Right lobe of liver (tissue), 6 donors: ENCODE results near the gene TGFBR3. TPM values are rescaled to one million over a fixed set of nuclear protein-coding genes. Genes with fewer than 3 reads are reported as not detected.

Source experiments
- ATAC-seq, 4 donors: fragments of 200-7000 bp; cut with Tn5 transposase; one replicate each; pipeline ENCODE4 v1.9.1; 2020; ENCODE audit warnings: mild to moderate bottlenecking in 4 of 4, moderate library complexity in 4 of 4
- DNase-seq, 3 donors: peaks; one replicate each; pipeline ENCODE4 v3.0.0-alpha.2; 2020
- H3K27ac ChIP-seq, 3 donors: fragments of 200-600 bp; one replicate each; pipeline ENCODE4 v1.8.0; 2022
- H3K27me3 ChIP-seq, 2 donors: fragments of 200-600 bp; one replicate each; pipeline ENCODE4 v1.8.0; 2022
- H3K36me3 ChIP-seq, 4 donors: fragments of 200-600 bp; sonication (generic) in 1 of 4; one replicate each; pipeline versions ENCODE4 v1.5.1 to v1.8.0; 2017 to 2022; ENCODE audit warnings: control low read depth in 1 of 4
- H3K4me1 ChIP-seq, 4 donors: fragments of 200-600 bp; sonication (generic) in 1 of 4; one replicate each; pipeline versions ENCODE4 v1.5.1 to v1.8.0; 2017 to 2022; ENCODE audit warnings: control low read depth in 1 of 4
- H3K4me3 ChIP-seq, 3 donors: fragments of 200-600 bp; one replicate each; pipeline ENCODE4 v1.8.0; 2022
- H3K9me3 ChIP-seq, 4 donors: fragments of 200-600 bp; sonication (generic) in 1 of 4; one replicate each; pipeline versions ENCODE4 v1.5.1 to v1.8.0; 2017 to 2022; ENCODE audit warnings: control low read depth in 1 of 4
- CTCF ChIP-seq, 4 donors: fragments of 200-600 bp in 3 of 4; fragments of 450-650 bp in 1 of 4; IDR thresholded peaks; one replicate each; pipeline versions ENCODE4 v1.5.1 to v1.8.0; 2016 to 2022; ENCODE audit warnings: antibody characterized with exemption in 4 of 4, mild to moderate bottlenecking in 2 of 4
- POLR2A ChIP-seq: fragments of 450-650 bp; IDR thresholded peaks from one replicate; pipeline ENCODE4 v1.6.1; 2017; ENCODE audit warnings: antibody characterized with exemption, mild to moderate bottlenecking
- WGBS: methylation state at CpG from one replicate; pipeline ENCODE4 v1.1.6; 2018; ENCODE audit warnings: low coverage, low lambda C conversion rate; ENCODE audit not compliant: insufficient coverage; ENCODE audit errors: missing lambda C conversion rate; 5-methylcytosine and 5-hydroxymethylcytosine counted together
- intact Hi-C, 2 donors: fragments of 100-400 bp; cut with DNase I; formaldehyde crosslinking; loops; one replicate each; pipeline versions ENCODE4 v1.11.2 to v1.14.1; 2022
- total RNA-seq, 6 experiments: library from RNA; depleted of rRNA in 2 of 6; stranded (reverse); fragments of >200 nt in 2 of 6; fragmentation: NEBNext Ultra II Directional in 3 of 6; extraction: Animal tissue kit (Norgen Biotek cat#: 25700) in 3 of 6; gene quantifications; one replicate each; pipeline versions ENCODE4 v1.1.0 to v1.2.4, GENCODE V29; 2016 to 2023
- donor health status: DM: no; HTN: yes; CAD: no.
- donor health status: DM: no; HTN: no; CAD: no.
- donor health status: DM: no; HTN: no; CAD: no.
- donor health status: DM: no; HTN: yes; CAD: no.
- donor health status: DM: no; HTN: yes; CAD: no.

The TGFBR3 gene
- total RNA-seq, 6 experiments from 2014 or later = 9.0 to 32.3 (median 18.1) TPM

GRCh38 chr1:91760512-91760911, 125.4 kb downstream of the TGFBR3 start:
- no peaks in the 10 kb centered on the region for H3K27me3 ChIP-seq
- H3K4me3 ChIP-seq = no peak overlapping the region
- H3K27ac ChIP-seq = peak overlapping the region; percentile 70 to 87 (median 84)
- no peaks in the 10 kb centered on the region for H3K9me3 ChIP-seq
- no peaks in the 10 kb centered on the region for H3K36me3 ChIP-seq
- DNase-seq (no peak), ATAC-seq (no peak)
- intact Hi-C loops = no loop called here
- WGBS = 100% methylated on average over 1 of the region's 1 CpG
- H3K4me1 ChIP-seq = peaks cover 0 to 52% (median 29%) of the 10 kb centered on the region in 4 donors
- TF ChIP-seq CTCF (IDR thresholded peaks at IDR 0.05) (no peak), POLR2A (no peak)

- H3K4me3 ChIP-seq = no peak overlapping the region
- no peaks in the 10 kb centered on the region for H3K36me3 ChIP-seq
- H3K27ac ChIP-seq = peak overlapping the region; percentile 70 to 87 (median 84)
- H3K9me3 ChIP-seq = no peaks in the 10 kb centered on the region
- peaks cover 0 to 41% (median 23%) of the 10 kb centered on the region in 4 donors for H3K4me1 ChIP-seq
- TF ChIP-seq CTCF (IDR thresholded peaks at IDR 0.05) (no peak), POLR2A (no peak)
- DNase-seq (no peak), ATAC-seq (no peak)
- WGBS = 62% methylated on average over 2 of the region's 2 CpGs
- no peaks in the 10 kb centered on the region for H3K27me3 ChIP-seq
- intact Hi-C loops = no loop called here
Observed at GRCh38 chr1:91759076-91759475, 126.9 kb downstream of the TGFBR3 start.

- TF ChIP-seq POLR2A (no peak), CTCF (IDR thresholded peaks at IDR 0.05) (no peak)
- H3K27ac ChIP-seq = peak overlapping the region; percentile 70 to 87 (median 84)
- H3K4me1 ChIP-seq = peaks cover 0 to 41% (median 20%) of the 10 kb centered on the region in 4 donors
- no peak overlapping the region for H3K4me3 ChIP-seq
- H3K9me3 ChIP-seq = no peaks in the 10 kb centered on the region
- intact Hi-C loops = no loop called here
- DNase-seq (no peak), ATAC-seq (peak; percentile 60 to 81 (median 80))
- 28% methylated on average over 6 of the region's 8 CpGs for WGBS
- no peaks in the 10 kb centered on the region for H3K27me3 ChIP-seq
- H3K36me3 ChIP-seq = no peaks in the 10 kb centered on the region
Observed at GRCh38 chr1:91757763-91758460, 128.0 kb downstream of the TGFBR3 start.

- Histone ChIP-seq H3K4me1 (peaks cover 0 to 49% (median 26%) of the 10 kb centered on the region in 4 donors), H3K36me3 (no peaks in the 10 kb centered on the region), H3K9me3 (no peaks in the 10 kb centered on the region), H3K27ac (no peak overlapping the region), H3K27me3 (no peaks in the 10 kb centered on the region), H3K4me3 (no peak overlapping the region)
- DNase-seq = no peak
- TF ChIP-seq CTCF (IDR thresholded peaks at IDR 0.05) (no peak), POLR2A (no peak)
- intact Hi-C loops = no loop called here
- ATAC-seq = no peak
- WGBS = 82% methylated on average over 6 of the region's 6 CpGs
Observed at GRCh38 chr1:91755702-91756287, 130.2 kb downstream of the TGFBR3 start.
